GM21529 (cell line): Measurements from ENCODE around the gene CHMP4B.

Experiments
- ATAC-seq: cut with Tn5 transposase; IDR thresholded peaks from one replicate; pipeline ENCODE4 v1.9.1; 2021; ENCODE audit not compliant: unreplicated experiment

The CHMP4B gene, protein sequence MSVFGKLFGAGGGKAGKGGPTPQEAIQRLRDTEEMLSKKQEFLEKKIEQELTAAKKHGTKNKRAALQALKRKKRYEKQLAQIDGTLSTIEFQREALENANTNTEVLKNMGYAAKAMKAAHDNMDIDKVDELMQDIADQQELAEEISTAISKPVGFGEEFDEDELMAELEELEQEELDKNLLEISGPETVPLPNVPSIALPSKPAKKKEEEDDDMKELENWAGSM

DNA sequence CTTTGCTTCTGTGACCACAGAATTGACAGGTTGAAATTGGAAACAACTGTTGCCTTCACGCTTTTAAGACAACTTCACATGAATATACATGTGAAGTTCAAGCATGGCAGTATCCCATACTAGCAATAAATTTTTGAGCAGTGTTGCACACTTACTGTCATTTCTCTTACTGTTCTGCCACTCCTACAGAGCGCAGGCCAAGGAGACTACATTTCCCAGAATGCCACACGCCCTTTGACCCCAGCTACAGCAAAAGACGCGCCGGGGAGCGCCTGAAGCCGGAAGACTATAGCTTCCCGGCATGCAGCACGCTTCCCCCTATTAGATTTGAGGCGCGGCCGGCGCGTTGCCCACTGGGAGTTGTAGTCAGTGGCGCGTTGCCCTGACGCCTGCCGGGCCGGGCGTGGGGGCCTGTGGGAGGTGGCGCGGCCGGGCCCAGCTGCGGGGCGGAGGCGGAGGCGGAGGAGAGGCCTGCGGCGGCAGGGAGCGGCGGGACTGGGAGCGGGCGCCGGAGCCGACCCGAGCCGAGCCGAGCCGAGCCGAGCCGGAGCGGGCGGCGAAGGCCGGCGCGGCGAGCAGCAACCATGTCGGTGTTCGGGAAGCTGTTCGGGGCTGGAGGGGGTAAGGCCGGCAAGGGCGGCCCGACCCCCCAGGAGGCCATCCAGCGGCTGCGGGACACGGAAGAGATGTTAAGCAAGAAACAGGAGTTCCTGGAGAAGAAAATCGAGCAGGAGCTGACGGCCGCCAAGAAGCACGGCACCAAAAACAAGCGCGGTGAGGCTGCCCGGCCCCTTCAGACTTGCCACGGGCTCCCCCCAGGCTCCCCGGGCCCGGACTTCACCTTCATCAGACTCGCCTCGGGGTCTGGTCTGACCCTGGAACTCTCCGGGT, at the start of gene CHMP4B:
TSS of gene CHMP4B (plus strand) at position 464 of the 891 bp plus-strand sequence. CDS start at position 585, 121 bp downstream.
- peak; percentile 94 for ATAC-seq

DNA sequence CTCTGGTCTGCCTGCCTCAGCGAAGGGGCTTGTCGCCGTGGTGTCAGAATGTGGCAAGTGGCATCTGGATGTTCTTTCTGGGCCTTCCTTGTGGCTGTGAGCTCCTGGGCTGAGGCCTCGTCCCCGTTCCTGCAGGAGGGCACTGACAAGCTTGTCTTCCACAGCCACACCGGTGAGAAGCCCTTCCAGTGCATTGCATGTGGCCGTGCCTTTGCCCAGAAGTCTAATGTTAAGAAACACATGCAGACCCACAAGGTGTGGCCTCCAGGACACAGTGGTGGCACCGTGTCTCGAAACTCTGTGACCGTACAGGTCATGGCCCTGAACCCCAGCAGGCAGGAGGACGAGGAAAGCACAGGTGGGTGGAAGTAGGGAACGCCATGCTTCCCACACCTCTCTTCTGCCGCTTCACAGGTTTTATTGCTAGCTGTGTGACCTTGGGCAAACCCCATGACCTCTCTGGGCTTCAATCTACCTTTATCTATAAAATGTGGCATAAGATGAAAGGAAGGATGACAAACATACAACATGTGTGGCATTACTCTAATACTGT, 49.4 kb upstream of the CHMP4B start:
- ATAC-seq: no peak

DNA sequence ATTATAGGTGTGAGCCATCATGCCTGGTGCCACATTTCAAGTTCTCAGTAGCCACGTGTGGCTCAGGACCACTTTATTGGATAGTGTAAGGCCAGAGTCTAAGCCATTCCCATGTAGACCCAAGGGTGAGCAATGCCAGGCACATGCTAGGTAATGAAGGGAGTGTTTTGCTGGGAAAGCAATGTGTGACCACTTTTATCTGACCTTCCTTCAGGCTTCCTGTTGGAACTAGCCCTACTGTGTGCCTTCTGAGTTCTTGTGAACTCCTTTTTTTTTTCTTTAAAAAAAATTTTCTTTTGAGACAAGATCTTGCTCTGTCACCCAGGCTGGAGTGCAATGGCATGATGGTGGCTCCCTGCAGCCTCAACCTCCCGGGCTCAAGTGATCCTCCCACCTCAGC, 46.0 kb upstream of the CHMP4B start:
- no peak for ATAC-seq

DNA sequence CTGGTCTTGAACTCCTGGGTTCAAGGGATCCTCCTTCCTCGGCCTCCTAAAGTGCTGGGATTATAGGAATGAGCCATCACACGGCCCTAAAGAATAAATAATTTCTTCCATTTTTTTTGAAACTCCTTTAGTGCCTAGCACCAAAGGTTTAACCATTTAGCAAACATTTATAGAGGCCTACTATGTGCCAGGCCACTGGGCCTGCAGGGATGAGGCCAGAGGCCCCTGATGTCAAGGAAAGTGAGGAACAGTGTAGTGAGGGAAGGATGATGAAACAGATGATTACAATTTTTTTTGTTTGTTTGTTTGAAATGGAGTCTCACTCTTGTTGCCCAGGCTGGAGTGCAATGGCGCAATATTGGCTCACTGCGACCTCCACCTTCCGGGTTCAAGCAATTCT, 45.6 kb upstream of the CHMP4B start:
- ATAC-seq: no peak

DNA sequence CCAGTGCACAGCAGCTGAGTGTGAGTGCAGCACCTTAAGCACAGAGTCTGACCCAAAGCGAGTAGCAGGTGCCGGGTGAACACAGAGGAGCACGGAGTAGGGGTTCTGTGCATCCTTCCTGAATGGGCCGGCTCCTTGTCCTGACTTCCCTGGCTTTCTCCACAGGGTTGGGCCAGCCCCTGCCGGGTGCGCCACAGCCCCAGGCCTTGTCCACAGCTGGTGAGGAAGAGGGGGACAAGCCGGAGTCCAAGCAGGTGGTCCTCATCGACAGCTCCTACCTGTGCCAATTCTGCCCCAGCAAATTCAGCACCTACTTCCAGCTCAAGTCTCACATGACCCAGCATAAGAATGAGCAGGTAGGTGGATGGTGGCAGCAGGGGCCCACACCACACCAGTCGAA, 44.5 kb upstream of the CHMP4B start:
- no peak for ATAC-seq

DNA sequence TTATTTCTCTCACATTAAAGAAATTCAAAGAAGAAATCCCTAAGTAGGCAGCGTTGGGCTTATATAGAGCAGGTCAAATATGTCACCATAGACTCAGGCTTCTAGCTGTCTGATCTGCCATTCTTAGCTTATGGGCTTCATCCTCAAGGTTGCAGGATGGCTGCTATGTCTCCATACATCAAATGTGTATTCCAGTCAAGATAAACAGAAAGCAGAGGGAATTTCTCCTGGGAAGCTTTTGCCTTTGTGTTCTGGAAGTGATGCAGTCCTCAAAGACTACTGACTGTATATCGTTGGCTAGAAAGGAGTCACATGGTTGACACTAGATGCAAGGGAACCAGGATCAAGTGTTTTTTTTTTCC, 43.4 kb upstream of the CHMP4B start:
- ATAC-seq: no peak

DNA sequence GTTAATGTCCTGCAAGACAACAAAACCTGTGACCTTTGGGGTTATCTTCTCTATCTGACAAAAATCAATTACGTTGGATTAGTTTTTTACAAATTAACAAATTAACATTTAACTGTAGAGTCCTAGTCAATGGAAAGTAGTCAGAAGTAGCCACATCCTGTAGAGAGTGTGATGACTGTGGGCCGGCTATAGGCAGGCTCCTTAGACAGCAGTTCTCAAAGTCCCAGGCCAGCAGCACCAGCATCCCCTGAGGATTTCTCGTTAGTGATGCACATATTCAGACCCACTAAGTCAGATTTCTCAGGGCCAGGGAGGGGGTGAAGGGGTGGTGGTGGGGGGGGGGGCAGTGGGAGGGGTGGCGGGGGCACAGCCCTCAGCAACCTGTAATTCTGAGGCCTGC, 42.1 kb upstream of the CHMP4B start:
- ATAC-seq: no peak

DNA sequence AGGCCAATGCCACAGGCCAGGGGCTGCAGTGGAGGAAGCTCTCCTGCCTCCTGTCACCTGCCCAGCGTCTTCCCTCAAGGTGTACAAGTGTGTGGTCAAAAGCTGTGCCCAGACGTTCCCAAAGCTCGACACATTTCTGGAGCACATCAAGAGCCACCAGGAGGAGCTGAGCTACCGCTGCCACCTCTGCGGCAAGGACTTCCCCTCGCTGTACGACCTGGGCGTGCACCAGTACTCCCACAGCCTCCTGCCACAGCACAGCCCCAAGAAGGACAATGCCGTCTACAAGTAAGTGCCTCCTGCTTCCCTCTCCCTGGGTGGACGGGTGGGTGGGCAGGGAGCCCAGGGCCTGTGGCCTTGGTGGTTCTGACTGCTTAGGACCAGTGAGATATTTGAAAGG, 41.1 kb upstream of the CHMP4B start:
- no peak for ATAC-seq

DNA sequence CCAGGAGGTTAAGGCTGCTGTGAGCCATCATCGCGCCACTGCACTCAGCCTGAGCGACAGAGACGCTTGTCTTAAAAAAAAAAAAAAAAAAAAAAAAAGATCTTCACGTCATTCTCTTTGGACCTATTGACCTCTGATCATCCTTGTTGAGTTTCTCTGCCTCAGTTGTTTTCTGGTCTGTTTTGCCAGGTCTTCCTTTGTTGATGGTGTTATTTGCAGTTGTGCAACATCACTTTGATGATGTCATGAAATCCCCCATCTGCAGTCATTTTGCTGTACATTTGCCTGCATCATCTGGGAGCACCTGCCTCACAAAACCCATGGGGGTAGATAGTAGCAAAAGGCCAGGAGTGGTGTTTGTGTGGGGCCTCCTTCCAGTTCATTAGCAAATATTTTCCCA, 39.2 kb upstream of the CHMP4B start:
- ATAC-seq: no peak

DNA sequence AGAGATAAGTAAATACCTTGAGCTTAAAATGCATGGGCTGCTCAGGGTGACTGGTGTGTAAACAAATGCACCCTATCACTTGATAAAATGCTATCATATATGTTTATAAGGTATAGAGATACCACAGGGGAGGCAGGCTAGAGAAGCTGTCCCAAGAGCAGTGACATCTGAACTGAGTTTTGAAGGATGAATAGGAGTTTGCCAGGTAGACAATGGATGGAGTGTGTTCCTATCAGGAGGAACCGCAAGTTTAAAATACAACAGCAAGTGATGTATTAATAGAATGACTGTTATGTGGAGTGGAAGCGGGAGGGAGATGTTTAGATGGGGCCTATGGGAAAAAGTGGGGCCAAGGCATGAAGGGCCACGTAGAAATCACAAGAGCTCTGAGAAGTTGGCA, 38.7 kb upstream of the CHMP4B start:
- ATAC-seq: no peak

DNA sequence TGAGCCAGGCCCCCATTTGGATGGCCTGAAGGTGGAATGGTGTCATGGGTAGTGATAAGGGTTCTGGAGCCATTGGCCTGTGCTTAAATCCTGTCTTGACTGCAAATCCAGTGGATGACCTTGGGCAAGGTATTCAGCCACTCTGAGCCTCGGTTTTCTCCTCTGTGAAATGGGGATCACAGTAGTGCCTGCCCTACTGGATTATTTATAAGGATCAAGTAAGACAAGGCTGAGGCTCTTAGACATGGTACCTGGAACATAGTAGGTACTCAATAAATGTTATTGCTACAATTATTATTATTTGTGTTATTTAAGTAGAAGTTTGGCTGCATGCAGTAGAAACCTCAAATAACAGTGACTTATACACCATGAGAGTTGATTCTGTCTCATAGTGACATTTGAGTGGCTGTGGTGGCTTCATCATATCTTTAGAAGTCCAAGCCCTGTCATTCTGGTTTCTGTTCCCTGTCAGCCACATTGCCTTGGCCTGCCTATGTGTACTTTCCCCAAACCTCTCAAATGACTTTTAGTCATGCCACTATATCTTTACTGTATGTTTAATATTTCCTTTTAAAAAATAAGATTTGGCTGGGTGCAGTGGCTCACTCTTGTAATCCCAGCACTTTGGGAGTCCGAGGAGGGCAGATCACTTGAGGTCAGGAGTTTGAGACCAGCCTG, 37.6 kb upstream of the CHMP4B start:
- peak; percentile 53 for ATAC-seq

DNA sequence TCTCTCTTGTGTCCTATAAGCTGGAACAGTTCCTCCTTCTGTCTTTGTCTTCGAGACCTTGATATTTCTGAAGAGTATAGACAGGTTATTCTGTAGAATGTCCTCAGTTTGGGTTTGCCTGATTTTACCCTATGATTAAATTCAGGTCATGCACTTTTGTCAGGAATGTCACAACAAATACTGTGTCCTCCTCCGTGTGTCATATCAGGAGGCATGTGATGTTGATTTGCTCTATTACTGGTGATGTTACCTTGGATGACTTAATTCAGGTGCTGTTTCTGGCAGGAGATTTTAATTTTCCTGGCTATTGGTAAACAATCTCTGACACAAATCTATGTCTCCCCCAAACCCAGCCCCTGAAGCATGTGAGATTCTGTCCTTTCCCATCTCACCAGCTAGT, 33.3 kb upstream of the CHMP4B start:
- no peak for ATAC-seq

DNA sequence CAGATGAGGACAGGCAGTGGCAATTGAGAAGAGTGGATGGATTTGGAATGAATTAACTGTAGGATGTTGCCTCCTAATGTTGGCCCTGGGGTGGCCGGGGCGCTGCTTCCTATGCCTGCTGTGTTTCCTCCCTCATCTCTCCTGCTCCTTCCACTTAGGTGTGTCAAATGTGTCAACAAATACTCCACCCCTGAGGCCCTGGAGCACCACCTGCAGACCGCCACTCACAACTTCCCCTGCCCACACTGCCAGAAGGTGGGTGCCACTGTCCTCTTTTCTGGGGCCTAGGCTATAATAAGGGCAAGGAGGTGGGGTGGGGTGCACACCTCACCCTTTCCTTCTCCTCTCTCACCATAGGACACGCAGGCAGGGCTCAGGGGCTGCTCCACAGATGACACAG, 30.0 kb upstream of the CHMP4B start:
- ATAC-seq: no peak

DNA sequence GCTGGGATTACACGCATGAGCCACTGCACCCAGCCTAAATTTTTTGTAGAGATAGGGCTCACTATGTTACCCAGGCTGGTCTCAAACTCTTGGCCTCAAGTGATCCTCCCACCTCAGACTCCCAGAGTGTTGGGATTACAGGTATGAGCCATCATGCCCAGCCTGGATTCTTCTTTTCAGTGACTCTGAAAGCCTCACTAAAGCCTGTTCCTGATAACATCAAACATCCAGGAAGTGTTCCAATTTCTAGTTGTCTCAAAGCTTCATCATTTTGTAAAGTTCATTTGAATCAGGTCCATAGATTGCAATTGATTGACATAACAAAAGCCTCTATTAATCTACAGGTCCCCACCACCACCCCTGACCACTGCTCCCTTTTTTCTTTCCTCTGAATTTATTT, 29.2 kb upstream of the CHMP4B start:
- ATAC-seq: no peak

DNA sequence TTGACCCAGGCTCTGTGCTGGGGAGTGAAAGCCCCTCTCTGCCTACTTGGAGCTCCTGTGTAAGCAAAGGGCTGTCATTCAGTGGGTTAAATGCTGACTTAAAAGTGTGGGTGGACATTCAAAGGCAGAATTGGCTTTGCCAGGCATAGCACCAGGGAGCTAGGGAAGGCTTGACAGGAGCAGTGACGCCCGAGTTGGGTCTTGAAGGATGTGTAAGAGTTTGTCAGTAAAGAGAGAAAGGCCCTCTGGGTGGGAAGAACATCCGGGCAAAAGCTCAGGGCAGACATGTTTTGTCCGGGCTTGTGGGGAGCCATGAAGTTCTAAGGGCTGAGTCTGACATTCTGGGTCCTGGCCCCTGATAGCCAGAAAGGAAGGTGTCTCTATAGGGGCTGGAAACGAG, 27.9 kb upstream of the CHMP4B start:
- no peak for ATAC-seq

DNA sequence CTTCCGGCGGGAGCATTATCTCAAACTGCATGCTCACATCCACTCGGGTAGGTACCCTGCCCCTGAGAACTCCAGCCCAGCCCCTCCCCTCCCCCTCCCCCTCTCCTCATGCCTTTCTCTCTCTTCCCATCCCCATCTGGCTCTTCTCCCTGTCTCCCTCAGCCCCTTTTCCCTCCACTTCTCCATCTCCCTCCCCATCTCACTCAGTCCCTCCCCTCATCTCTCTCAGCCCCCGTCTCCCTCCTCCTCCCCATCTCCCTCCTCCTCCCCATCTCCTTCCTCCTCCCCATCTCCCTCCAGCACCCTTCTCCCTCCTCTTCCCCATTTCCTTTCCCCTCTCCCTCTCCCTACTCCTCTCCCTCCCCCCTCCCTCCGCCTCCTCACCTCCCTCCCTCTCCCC, 27.3 kb upstream of the CHMP4B start:
- ATAC-seq: no peak

DNA sequence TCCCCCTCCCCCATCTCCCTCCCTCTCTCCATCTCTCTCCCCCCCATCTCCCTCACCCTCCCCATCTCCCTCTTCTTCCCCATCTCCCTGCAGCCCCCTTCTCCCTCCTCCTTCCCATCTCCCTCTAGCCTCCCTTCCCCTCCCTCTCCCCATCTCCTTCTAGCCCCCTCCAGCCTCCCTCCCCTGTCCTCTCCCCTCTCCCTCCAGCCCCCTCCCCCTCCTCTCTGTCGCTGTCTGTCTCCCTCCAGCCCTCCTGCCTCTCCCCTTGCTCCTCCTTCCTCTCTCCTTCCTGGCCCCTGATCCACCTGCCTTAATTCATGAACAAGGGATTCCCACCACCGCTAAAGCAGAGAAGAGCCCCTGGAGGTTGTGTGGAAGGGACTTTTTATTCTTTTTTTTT, 26.9 kb upstream of the CHMP4B start:
- ATAC-seq: no peak

DNA sequence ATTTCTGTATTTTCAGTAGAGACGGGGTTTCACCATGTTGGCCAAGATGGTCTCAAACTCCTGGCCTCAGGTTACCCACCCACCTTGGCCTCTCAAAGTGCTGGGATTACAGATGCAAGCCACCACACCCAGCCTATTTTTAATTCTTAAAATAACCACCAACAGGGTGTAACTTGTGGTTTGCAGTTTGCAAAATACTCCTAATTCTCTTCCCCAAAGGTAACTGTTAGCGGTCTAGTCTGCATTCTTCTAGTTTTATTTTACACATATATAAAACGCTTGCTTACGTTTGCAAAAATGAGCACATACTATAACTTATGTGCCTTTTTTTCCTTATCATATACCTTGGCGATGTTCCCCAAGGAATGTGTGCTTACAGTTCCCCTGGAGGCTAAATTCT, 25.6 kb upstream of the CHMP4B start:
- no peak for ATAC-seq

DNA sequence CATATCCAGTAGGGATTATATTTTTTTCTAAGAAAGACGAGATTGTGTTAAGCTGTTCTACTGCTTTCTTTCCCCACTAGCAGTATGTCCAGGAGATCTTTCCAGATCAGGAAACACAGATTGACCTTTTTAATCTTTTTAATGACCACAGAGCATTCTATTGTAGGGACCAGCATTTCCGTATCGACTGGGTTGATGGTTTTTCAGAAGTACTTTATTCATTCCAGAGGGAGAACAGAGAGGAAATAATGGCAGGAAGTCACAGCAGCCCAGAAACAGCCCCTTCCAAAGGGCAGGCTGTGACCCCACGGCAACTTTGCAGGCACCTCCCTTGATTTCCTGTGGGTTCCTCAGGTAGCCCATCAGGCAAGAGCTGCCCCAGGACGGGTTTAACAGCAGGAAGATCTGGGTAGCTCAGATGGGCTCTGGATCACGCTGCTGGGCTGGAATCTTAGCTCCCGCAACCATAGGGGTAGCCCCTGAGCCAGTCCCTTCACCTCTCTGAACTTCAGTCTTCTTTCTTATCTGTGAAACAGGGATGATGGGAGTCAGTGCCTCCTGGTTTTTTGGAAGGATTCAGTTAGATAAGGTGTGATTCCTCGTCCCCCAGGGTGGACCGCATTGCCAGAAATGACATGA, 23.8 kb upstream of the CHMP4B start:
- no peak for ATAC-seq

DNA sequence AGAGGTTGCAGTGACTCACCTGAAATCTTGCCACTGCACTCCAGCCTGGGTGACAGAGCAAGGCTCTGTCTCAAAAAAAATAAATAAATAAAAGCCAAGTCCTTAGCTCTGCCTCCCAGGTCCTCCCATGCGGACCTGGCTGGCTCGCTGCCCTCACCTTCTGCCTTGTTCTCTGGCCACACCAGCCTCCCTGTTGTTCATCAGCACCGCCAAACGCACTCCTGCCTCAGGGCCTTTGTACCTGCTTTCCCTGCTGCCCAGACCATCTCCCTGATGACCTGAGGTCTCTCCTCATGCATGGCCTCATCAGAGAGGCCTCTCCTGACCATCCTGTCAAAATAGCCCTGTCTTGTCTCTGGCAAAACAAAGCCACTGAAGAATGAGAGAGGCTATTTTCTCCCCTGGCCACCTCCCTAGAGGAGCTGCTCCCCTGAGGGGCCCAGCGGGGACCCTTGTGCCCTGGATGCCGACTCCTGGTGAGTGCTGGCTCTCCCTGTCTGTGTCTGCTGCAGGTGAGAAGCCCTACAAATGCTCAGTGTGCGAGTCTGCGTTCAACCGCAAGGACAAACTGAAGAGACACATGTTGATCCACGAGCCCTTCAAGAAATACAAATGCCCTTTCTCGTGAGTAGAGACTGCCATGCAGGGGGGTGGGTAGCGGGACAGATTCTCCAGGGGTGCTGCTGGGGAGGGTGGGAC, 22.6 kb upstream of the CHMP4B start:
- ATAC-seq: no peak
